Measurements from ENCODE around the gene L1CAM.

L1CAM gene

DNA sequence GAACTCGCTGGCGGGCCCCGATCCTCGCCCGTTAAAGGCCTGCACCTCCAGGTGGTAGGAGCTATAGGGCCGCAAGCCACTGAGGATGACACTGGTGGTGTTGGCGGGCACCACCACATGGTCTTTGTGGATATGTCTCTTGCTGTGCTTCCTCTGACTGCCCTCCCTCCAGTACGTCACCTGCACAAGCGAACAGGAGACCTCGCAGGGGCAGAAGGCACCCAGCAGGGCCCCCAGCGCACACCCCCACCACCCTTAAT lies 20.7 kb downstream of the L1CAM start:
- Histone ChIP-seq H3K9ac (ENCODE audit: low read length) (no peak overlapping the region), H3K9me3 (ENCODE audit: control insufficient read depth, low read length) (no peaks in the 10 kb centered on the region), H3K27me3 (replicated peaks; ENCODE audit: control insufficient read depth, insufficient read depth, low read length) (peaks cover 36% of the 10 kb centered on the region), H3K4me3 (ENCODE audit: low read length) (no peak overlapping the region), H3K4me1 (ENCODE audit: control insufficient read depth, insufficient read depth, low read length) (no peaks in the 10 kb centered on the region), H3K36me3 (ENCODE audit: control insufficient read depth, insufficient read depth, low read length, severe bottlenecking) (no peaks in the 10 kb centered on the region)
- no peak for DNase-seq (ENCODE audit: low read depth)

DNA sequence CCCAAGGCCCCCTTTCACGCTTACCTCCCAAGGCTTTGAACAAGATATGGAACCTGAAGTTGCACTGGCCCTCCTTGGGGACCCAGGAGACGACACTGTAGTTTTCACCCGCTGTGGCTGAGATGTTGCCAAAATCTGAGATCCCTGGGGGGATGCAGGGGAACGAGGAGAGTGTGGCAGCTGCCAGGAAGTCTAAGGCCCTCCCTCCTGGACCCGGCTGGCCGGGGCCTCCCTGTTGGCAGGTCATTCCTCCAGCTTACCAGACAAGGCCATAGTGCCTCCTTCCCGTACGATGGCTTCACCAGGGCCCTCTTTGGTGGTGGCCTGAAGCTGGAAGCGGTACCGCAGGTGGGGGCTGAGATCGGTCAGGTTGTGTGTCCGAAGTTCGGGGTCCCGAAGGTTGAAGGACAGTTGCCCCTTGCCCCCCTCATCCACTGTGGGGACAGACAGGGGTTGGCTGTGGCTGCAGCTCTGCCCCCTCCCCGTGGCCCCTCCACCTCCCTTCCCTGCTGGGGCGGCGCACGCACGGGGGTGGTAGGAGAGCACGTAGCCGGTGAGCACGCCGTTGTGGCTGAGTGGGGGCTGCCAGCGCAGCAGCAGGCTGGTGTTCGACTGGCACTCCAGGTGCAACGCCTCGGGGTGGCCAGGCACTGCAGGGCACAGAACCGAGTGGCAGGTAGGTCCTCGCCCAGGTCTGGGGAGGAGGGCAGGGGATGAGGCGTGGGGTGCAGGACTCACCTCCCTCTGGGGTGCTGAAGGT lies 21.2 kb downstream of the L1CAM start:
- H3K4me1 ChIP-seq (ENCODE audit: control insufficient read depth, insufficient read depth, low read length), result no peaks in the 10 kb centered on the region
- H3K36me3 ChIP-seq (ENCODE audit: control insufficient read depth, insufficient read depth, low read length, severe bottlenecking), result no peaks in the 10 kb centered on the region
- peaks cover 38% of the 10 kb centered on the region for H3K27me3 ChIP-seq (replicated peaks; ENCODE audit: control insufficient read depth, insufficient read depth, low read length)
- H3K9me3 ChIP-seq (ENCODE audit: control insufficient read depth, low read length), result no peaks in the 10 kb centered on the region
- H3K4me3 ChIP-seq (ENCODE audit: low read length), result no peak overlapping the region
- no peak overlapping the region for H3K9ac ChIP-seq (ENCODE audit: low read length)
- no peak for DNase-seq (ENCODE audit: low read depth)

DNA sequence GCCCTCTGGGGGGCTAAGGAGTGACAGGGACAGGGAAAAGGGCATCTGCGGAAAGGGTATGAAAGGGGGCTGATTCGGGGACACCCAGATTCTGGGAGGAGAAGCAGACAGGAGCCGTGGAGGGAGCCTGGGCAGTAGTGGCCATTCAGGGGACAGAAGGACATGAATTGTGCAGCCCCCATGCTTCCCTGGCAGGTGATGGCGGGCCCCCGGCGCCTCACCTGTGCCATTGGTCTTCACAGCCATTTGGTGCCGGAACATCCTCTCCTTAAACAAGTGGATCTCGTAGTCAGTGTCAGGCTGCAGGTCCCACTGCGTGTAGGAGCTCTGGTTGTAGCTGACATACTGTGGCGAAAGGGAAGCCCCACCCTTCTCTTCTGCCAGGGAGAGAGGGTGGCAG lies 21.9 kb downstream of the L1CAM start:
- Histone ChIP-seq H3K4me3 (ENCODE audit: low read length) (no peak overlapping the region), H3K36me3 (ENCODE audit: control insufficient read depth, insufficient read depth, low read length, severe bottlenecking) (no peaks in the 10 kb centered on the region), H3K27me3 (replicated peaks; ENCODE audit: control insufficient read depth, insufficient read depth, low read length) (peaks cover 41% of the 10 kb centered on the region), H3K9ac (ENCODE audit: low read length) (no peak overlapping the region), H3K9me3 (ENCODE audit: control insufficient read depth, low read length) (no peaks in the 10 kb centered on the region), H3K4me1 (ENCODE audit: control insufficient read depth, insufficient read depth, low read length) (no peaks in the 10 kb centered on the region)
- no peak for DNase-seq (ENCODE audit: low read depth)

DNA sequence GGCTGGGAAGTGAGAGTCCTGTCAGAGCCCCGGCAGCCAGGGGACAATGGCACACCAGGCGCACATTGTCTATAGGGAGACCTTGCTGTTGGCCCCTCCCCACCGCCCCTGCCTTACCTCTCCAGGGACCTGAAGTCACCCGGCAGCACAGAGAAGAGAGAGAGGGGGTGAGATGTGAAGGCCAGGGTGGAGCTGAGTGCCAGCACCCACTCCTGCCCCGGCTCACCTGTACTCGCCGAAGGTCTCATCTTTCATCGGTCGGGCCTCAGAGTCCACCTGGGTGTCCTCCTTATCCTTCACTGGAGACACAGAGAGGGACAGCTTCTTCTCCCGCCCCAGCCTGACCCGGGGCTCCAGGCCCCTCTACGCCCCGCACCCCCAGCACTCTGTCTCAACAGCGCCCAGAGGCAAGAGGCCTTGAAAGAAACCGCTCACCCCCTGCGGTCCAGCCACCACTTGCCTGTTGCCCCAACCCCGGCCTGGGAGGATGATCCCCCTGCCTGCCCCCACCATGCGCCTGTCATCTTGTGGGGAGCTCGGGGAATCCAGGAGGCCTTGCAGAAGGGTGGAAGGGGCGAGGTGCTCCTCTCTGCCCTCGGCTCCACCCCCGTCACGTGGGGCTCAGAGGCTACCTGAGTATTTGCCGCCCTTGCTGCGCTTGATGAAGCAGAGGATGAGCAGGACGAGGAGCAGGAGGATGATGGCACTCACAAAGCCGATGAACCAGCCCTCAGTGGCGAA lies 22.6 kb downstream of the L1CAM start:
- H3K27me3 ChIP-seq (replicated peaks; ENCODE audit: control insufficient read depth, insufficient read depth, low read length), result peaks cover 47% of the 10 kb centered on the region
- H3K9me3 ChIP-seq (ENCODE audit: control insufficient read depth, low read length), result no peaks in the 10 kb centered on the region
- no peak for DNase-seq (ENCODE audit: low read depth)
- no peak overlapping the region for H3K4me3 ChIP-seq (ENCODE audit: low read length)
- H3K9ac ChIP-seq (ENCODE audit: low read length), result no peak overlapping the region
- H3K36me3 ChIP-seq (ENCODE audit: control insufficient read depth, insufficient read depth, low read length, severe bottlenecking), result no peaks in the 10 kb centered on the region
- no peaks in the 10 kb centered on the region for H3K4me1 ChIP-seq (ENCODE audit: control insufficient read depth, insufficient read depth, low read length)

DNA sequence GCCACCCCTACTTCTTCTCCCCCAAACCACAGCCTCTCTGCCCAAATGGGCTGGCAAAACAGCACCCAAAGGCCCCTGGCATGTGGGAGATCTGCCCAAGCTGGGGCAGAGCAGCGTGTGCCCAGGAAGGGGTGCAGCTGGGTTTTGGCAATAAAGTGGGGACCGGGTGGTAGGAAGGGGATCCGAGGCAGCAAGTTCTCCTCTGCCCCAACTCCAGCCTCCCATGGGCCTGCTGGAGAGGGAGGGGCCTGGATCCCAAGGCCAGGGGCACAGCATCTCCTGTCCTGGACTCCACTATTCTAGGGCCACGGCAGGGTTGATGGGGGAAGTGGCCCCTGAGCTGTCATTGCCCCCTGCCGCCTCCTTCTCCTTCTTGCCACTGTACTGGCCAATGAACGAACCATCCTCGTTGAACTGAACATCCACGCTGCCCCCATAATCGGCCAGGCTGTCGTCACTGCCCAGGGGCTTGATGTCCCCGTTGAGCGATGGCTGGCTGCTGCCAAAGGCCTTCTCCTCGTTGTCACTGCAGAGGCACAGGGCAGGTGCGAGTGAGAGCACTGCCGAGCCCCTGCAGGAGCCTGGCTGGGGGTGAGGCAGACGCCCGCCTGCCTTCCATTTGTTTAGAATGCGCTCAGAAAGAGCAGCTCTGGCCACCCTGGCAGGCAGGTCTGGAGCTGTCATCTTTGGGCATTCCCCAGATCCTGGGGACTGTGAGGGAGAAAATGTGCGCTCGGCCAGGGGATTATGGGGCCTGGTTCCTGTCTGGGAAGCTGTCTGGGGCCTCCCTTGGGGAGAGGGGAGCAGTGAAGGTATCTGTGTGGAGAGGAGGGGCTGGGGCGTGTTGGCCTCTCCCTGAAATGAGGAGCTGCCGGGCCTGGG lies 23.4 kb downstream of the L1CAM start:
- peaks cover 49% of the 10 kb centered on the region for H3K27me3 ChIP-seq (replicated peaks; ENCODE audit: control insufficient read depth, insufficient read depth, low read length)
- no peaks in the 10 kb centered on the region for H3K4me1 ChIP-seq (ENCODE audit: control insufficient read depth, insufficient read depth, low read length)
- no peak for DNase-seq (ENCODE audit: low read depth)
- H3K4me3 ChIP-seq (ENCODE audit: low read length), result no peak overlapping the region
- H3K36me3 ChIP-seq (ENCODE audit: control insufficient read depth, insufficient read depth, low read length, severe bottlenecking), result no peaks in the 10 kb centered on the region
- no peaks in the 10 kb centered on the region for H3K9me3 ChIP-seq (ENCODE audit: control insufficient read depth, low read length)
- no peak overlapping the region for H3K9ac ChIP-seq (ENCODE audit: low read length)

DNA sequence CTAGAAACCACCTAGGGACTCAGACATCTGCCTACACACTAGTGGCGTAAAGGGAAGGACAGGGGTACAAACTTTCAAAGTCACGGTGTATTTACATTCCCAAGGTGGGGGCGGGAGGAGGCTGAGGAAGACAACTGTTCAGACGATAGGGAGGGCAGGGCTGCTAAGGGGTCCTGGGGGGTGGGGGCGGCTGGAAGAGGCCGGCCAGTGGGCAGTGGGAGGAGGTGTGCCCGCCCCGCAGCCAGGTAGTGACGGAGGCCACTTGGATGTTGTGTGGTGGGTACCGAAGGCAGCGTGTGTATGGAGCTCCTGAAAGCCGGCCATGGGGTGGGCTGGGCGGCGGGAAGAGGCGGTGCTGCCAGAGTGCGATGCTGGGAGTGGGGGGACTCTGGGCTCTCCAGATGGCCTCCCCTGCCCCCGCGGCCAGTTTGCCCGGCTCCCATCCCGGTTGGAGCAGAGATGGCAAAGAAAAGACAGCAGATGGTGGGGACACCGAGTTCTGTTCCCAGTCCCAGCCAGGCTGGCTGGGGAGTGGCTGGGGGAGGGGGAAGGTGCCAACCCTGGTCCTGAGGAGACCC lies 24.2 kb downstream of the L1CAM start:
- no peak overlapping the region for H3K9ac ChIP-seq (ENCODE audit: low read length)
- H3K9me3 ChIP-seq (ENCODE audit: control insufficient read depth, low read length), result no peaks in the 10 kb centered on the region
- peaks cover 48% of the 10 kb centered on the region for H3K27me3 ChIP-seq (replicated peaks; ENCODE audit: control insufficient read depth, insufficient read depth, low read length)
- no peak for DNase-seq (ENCODE audit: low read depth)
- no peaks in the 10 kb centered on the region for H3K4me1 ChIP-seq (ENCODE audit: control insufficient read depth, insufficient read depth, low read length)
- no peak overlapping the region for H3K4me3 ChIP-seq (ENCODE audit: low read length)
- no peaks in the 10 kb centered on the region for H3K36me3 ChIP-seq (ENCODE audit: control insufficient read depth, insufficient read depth, low read length, severe bottlenecking)

DNA sequence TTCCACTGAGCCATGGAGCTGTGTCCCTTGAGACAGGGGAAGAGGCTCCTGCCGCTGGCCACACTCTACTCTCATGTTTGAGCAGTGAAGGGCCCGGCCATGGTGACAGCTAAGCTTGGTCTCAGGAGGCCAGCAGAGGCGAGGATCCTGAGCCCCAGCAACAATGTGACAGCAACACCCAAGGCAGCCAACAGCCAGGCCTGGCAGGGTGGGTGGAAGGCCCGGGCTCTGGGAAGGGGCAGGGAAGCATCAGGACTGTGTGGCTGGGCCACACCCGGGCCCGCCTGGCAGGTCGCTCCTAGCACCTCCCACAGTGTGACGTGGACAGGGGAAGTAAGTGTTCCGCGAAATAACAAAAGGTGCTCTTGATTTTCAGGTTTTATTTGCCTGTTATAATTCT lies 24.8 kb downstream of the L1CAM start:
- Histone ChIP-seq H3K9me3 (ENCODE audit: control insufficient read depth, low read length) (no peaks in the 10 kb centered on the region), H3K4me1 (ENCODE audit: control insufficient read depth, insufficient read depth, low read length) (no peaks in the 10 kb centered on the region), H3K36me3 (ENCODE audit: control insufficient read depth, insufficient read depth, low read length, severe bottlenecking) (no peaks in the 10 kb centered on the region), H3K27me3 (replicated peaks; ENCODE audit: control insufficient read depth, insufficient read depth, low read length) (peaks cover 55% of the 10 kb centered on the region), H3K9ac (ENCODE audit: low read length) (no peak overlapping the region), H3K4me3 (ENCODE audit: low read length) (no peak overlapping the region)
- no peak for DNase-seq (ENCODE audit: low read depth)

DNA sequence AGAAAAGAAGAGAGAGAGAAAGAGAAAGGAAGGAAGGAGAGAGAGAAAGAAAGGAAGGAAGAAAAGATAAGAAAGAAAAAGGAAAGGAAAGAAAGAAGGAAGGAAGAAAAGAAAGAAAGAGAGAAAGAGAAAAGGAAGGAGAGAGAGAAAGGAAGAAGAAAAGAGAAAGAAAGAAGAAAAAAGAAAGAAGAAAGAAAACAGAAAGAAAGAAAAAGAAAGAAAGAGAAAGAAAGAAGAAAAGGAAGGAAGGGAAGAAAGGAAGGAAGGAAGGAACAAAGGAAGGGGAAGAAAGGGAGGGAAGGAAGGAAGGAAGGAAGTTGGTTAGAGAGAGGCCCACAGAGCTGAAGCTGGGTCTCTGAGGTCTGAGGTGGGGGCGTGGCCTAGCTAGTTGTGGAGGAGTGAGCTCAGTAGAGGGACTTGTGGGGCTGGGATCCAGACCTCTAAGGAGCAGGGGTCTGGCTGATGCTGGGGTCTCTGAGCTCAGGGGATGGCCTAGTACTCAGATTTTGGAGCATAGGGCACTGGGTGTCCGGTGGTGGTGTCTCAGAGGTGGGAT lies 28.5 kb downstream of the L1CAM start:
- H3K27me3 ChIP-seq (replicated peaks; ENCODE audit: control insufficient read depth, insufficient read depth, low read length), result peaks cover 57% of the 10 kb centered on the region
- no peak overlapping the region for H3K4me3 ChIP-seq (ENCODE audit: low read length)
- no peak for DNase-seq (ENCODE audit: low read depth)
- no peaks in the 10 kb centered on the region for H3K36me3 ChIP-seq (ENCODE audit: control insufficient read depth, insufficient read depth, low read length, severe bottlenecking)
- no peaks in the 10 kb centered on the region for H3K4me1 ChIP-seq (ENCODE audit: control insufficient read depth, insufficient read depth, low read length)
- no peak overlapping the region for H3K9ac ChIP-seq (ENCODE audit: low read length)
- peaks cover 2% of the 10 kb centered on the region for H3K9me3 ChIP-seq (ENCODE audit: control insufficient read depth, low read length)

DNA sequence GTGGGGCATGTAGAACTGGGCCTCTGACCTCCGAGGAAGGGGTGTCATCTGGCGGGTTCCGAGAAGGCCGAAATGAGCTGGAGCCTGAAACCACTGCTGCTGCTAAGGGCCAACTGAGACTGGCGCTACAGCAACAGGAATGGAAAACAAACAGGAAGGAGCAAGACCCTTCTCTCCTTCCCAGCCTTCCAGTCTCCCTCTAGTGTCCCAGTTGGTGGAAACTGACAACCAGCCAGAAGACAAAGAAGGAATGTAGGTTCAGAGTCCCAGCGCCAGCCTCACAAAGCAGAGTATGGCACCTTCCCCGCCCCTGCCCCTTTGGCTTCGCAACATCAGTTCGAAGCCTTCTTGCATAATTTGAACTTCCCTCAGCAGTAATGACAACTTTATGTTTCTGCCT lies 31.3 kb downstream of the L1CAM start:
- no peak for DNase-seq (ENCODE audit: low read depth)

DNA sequence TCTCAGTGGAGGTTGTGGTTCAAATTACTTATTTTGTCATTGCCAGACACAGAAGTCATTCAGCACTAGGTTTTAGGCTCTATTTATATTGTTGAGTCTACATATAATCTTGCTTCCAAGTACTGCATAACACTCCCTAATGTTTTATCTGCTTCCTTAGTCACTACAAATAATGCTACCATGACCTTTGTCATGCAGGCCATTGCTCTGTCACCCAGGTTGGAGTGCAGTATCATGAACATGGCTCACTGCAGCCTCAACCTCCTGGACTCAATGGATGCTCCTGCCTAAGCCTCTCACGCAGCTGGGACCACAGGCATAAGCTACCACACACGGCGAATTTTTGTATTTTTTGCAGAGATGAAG lies 32.1 kb downstream of the L1CAM start:
- H3K9me3 ChIP-seq (ENCODE audit: control insufficient read depth, low read length), result peaks cover 2% of the 10 kb centered on the region
- H3K4me1 ChIP-seq (ENCODE audit: control insufficient read depth, insufficient read depth, low read length), result no peaks in the 10 kb centered on the region
- H3K36me3 ChIP-seq (ENCODE audit: control insufficient read depth, insufficient read depth, low read length, severe bottlenecking), result no peaks in the 10 kb centered on the region
- H3K4me3 ChIP-seq (ENCODE audit: low read length), result no peak overlapping the region
- peaks cover 68% of the 10 kb centered on the region for H3K27me3 ChIP-seq (replicated peaks; ENCODE audit: control insufficient read depth, insufficient read depth, low read length)
- DNase-seq (ENCODE audit: low read depth), result no peak
- H3K9ac ChIP-seq (ENCODE audit: low read length), result no peak overlapping the region

More for the DNA sequence above, 31.3 kb downstream of the L1CAM start:
- no peak overlapping the region for H3K9ac ChIP-seq (ENCODE audit: low read length)
- H3K4me1 ChIP-seq (ENCODE audit: control insufficient read depth, insufficient read depth, low read length), result no peaks in the 10 kb centered on the region
- H3K9me3 ChIP-seq (ENCODE audit: control insufficient read depth, low read length), result peaks cover 2% of the 10 kb centered on the region
- no peaks in the 10 kb centered on the region for H3K36me3 ChIP-seq (ENCODE audit: control insufficient read depth, insufficient read depth, low read length, severe bottlenecking)
- H3K4me3 ChIP-seq (ENCODE audit: low read length), result no peak overlapping the region
- H3K27me3 ChIP-seq (replicated peaks; ENCODE audit: control insufficient read depth, insufficient read depth, low read length), result peaks cover 64% of the 10 kb centered on the region

All from adipocyte (in vitro differentiated cells).